GM19438 (cell line): Measurements from ENCODE around the gene TREH.
"Not testable (repeated sequence)": the region's sequence is repeated elsewhere in the genome, so short reads cannot be mapped to it uniquely, and the experiment has no call there.

Experiments
- ATAC-seq: cut with Tn5 transposase; IDR thresholded peaks from one replicate; pipeline ENCODE4 v1.9.1; 2021; ENCODE audit warnings: low read depth; ENCODE audit not compliant: unreplicated experiment

TREH gene, protein sequence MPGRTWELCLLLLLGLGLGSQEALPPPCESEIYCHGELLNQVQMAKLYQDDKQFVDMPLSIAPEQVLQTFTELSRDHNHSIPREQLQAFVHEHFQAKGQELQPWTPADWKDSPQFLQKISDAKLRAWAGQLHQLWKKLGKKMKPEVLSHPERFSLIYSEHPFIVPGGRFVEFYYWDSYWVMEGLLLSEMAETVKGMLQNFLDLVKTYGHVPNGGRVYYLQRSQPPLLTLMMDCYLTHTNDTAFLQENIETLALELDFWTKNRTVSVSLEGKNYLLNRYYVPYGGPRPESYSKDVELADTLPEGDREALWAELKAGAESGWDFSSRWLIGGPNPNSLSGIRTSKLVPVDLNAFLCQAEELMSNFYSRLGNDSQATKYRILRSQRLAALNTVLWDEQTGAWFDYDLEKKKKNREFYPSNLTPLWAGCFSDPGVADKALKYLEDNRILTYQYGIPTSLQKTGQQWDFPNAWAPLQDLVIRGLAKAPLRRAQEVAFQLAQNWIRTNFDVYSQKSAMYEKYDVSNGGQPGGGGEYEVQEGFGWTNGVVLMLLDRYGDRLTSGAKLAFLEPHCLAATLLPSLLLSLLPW

DNA sequence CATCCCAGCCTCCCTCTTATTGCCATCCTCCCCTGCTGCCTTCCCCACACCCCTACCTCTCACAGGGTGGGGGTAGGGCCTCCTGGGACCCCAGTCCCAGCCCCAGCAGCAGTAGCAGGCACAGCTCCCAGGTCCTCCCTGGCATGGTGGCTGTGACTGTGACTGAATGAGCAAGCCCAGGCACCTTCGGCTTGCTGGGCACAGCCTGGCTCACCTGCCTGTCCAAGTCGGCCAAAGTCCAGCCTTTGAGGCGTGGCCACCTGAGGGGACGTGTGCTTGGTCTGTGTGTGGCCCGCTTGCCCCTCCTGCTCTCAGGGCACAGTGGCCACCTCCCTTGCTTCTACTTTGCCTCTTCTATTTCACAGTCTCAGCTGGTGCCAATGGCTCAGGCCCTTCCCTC lies at the start of gene TREH:
Gene TREH (minus strand): TSS at position 168 of the 400 bp plus-strand sequence. CDS start 23 bp downstream, at position 145.
- ATAC-seq = no peak

GRCh38 chr11:118728112-118728511 lies 48.7 kb upstream of the TREH start:
- ATAC-seq = not testable (repeated sequence)

DNA sequence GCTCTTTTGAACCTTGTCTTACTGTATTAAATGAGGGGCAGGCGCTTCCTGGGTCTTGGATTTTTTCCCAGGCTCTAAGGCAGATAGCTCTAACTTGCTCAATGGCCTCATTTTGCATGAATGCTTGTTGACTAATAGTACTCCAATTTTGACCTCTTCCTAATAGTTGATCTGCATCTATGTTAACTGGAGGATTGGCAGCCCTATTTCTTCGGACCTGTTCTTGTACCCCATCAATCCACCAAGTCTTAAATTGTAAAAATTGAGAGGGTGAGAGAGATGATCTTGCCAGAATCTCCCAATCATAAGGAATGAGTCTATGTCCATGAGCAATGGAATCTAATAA lies 48.2 kb upstream of the TREH start:
- ATAC-seq = not testable (repeated sequence)

GRCh38 chr11:118727001-118727720 lies 47.7 kb upstream of the TREH start:
- not testable (repeated sequence) for ATAC-seq

- ATAC-seq = not testable (repeated sequence)
Observed at GRCh38 chr11:118721478-118722015, 42.1 kb upstream of the TREH start.

- not testable (repeated sequence) for ATAC-seq
Observed at GRCh38 chr11:118720740-118721139, 41.3 kb upstream of the TREH start.

DNA sequence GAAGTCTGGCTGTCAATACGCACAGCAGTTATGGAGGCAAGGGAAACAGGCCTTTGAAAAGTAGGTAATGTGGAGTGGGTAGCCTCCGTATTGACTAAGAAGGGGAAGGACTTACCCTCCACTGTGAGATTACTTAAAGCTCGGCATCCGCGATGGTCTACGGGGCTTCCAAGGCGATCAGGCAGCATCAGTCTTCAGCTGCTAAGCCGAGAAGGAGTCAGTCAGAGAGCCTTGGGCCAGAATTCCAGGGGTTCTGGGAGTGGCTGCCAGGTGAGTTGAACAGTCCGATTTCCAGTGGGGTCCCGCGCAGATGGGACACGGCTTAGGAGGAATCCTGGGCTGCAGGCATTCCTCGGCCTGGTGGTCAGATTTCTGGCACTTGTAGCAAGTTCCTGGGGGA lies 40.6 kb upstream of the TREH start:
- not testable (repeated sequence) for ATAC-seq

DNA sequence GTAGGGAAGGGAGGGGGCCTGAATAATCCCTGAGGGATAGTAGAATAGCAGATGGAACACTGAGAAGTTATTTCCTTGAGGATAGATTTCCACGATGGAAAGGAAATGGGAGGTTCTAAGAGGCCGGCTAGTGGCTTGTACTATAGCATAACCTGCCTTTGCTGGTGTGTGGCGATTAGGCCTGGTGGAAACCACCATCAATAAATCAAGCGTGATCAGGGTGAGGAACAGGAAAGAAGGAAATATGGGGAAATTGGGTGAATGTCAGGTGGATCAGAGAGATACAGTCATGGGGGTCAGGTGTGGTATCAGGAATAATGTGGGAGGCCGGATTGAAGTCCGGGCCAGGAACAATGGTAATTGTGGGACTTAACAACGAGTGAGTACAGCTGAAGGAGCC lies 39.1 kb upstream of the TREH start:
- not testable (repeated sequence) for ATAC-seq

DNA sequence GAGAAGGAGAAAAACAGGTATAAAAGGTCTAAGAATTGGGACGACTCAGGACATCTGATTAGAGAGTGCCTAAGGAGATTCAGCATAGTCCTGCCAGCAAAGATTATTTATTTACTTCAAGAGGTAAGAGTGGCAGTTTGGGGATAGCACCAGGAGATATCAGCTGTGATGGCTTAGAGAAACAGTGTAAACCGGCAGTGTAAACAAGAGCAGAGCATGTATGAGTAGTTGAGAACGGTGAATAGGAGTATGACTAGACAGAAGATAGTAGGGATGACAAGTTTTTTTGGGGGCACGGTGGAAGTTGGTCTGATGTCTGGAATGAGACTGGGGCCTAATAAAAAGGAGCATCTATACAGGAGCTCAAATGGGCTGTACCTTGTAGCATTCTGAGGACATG lies 38.3 kb upstream of the TREH start:
- not testable (repeated sequence) for ATAC-seq

- not testable (repeated sequence) for ATAC-seq
Observed at GRCh38 chr11:118717221-118717620, 37.8 kb upstream of the TREH start.

- ATAC-seq = no peak
Observed at GRCh38 chr11:118715837-118716260, 36.4 kb upstream of the TREH start.

DNA sequence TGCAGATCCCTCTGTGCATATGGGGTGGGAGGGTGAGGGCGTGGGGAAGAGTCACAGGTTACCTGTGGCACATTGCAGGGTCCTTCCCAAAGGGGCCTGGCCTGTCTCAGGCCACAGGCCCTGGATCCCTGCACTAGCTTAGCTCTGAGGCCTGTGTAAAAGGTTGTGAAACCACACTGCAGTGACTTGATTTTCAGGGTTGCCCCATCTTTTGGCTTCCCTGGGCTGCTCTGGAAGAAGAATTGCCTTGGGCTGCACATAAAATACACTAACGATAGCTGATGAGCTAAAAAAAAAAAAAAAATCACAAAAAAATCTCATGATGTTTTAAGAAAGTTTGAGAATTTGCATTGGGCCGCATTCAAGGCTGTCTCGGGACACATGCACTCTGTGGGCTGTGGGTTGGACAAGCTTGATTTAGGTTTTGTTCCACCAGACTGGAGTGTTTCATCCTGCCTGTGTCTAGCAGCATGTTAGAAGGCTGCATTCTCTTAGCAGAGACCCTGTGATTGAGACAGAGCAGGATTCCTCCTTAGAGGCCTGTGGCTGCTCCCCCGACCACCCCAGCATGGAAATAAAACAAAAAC lies 35.9 kb upstream of the TREH start:
- no peak for ATAC-seq

- no peak for ATAC-seq
Observed at GRCh38 chr11:118714816-118715215, 35.4 kb upstream of the TREH start.

- not testable (repeated sequence) for ATAC-seq
Observed at GRCh38 chr11:118714416-118714815, 35.0 kb upstream of the TREH start.

- no peak for ATAC-seq
Observed at GRCh38 chr11:118708296-118708695, 28.8 kb upstream of the TREH start.

DNA sequence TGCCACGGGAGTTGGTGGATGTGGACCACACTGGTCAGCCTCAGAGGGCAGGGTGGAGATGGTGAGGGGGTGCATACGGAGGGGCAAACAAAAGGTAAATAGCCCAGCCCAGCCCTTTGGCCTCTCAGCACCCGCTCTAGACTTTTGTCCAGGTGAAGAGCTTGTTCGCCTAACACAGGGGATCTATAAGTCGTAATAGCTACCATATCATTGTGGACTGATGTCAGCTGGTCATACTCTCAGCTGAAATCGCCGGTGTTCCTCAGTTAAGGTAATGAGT lies 27.0 kb upstream of the TREH start:
- ATAC-seq = no peak

DNA sequence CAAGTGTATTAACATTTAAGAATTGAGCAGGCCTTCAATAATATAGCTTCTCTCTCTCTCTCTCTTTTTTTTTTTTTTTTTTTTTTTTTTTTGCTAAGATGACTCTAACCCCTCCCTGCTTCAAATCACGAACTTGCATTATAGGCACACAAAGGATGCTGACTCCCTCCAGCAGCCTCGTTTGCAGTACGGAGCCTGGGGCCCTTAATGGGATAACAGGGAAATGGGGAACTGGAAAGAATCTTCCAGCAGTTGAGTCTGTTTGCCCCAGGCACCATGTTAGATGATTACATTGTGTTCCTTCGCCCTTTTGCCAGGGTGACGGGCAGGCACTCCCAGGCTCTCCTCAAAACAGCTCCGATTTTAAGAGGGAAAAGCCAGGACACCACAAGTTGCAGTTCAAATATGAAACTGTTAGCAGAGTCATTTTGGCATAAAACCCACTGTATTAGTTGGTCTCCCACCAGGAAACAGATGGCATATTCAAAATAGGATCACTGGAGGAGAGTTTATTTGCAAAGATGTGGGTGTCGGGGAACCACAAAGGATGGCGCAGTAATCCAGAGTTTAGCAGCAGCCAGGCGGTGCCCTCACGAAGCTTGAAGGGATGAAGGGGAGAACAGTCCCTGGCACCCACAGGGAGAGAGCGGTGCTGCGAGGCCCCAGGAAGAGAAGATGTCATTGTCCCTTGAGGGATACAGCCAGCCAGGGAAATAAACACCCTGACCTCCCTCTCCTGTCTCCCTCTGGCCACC lies 26.5 kb upstream of the TREH start:
- ATAC-seq = no peak

GRCh38 chr11:118705111-118705741 lies 25.8 kb upstream of the TREH start:
- ATAC-seq = no peak

DNA sequence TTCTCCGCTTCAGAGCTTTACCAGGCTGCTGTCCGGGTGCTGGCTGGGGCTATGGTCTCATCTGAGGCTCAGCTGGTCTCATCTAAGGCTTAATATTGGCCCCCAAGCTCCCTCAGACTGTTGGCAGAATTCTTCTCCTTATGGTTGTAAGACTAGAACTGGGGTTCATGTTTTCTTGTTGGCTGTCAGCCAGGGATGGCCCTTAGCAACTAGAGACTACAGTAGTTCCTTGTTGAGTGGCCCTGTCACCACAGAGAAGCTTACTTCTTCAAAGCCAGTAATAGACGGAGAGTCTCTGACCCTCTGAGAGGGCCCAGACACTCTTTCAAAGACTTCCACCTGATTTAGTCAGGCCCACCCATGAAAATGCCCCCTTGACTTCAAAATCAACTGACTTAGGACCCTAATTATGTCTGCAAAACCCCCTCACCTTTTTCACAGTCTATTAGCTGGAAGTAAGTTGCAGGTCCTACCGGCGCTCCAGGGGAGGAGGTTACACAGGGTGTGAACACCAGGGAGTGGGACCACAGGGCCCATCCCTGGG lies 24.2 kb upstream of the TREH start:
- no peak for ATAC-seq
